GM13977 (cell line): ENCODE results near the gene MAP3K7CL.

Experiments
- DNase-seq: peaks from one replicate; pipeline ENCODE4 v3.0.0; 2012; ENCODE audit warnings: low spot score
- in situ Hi-C: fragments of 300-500 bp; cut with MboI; formaldehyde crosslinking; loops from one replicate; pipeline ENCODE4 v1.12.0; 2022; ENCODE audit warnings: low sequenced_read_pairs, low pct_unique_long_range_greater_than_20kb, mixed read lengths, inconsistent platforms; ENCODE audit not compliant: unreplicated experiment
- TF ChIP-seq, protein P1 (sequence below): IDR thresholded peaks from 2 replicates; pipeline ENCODE4 v1.5.1; 2012; ENCODE audit warnings: mild to moderate bottlenecking, control low read depth; ENCODE audit not compliant: insufficient read depth; ENCODE audit errors: extremely low read depth, missing control alignments

MAP3K7CL gene

DNA sequence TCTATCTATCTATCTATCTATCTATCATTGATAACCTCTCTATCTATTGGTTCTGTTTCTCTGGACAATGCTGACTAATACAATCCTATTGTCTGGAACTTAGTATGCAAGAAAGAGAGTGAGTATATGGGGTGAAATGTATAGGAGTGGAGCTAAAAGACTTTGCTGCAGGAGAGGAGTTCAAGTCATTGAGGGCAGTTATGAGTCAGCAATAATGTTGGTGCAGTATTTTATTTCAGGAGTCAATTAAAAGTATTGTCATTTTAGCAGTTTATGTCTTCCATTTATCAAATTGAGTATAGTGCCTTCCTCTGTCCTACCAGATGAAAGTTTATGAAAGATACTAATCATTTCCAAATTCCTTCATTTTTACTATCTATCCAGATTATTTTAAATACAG lies 55.8 kb downstream of the MAP3K7CL start:
- TF ChIP-seq, protein P1, sequence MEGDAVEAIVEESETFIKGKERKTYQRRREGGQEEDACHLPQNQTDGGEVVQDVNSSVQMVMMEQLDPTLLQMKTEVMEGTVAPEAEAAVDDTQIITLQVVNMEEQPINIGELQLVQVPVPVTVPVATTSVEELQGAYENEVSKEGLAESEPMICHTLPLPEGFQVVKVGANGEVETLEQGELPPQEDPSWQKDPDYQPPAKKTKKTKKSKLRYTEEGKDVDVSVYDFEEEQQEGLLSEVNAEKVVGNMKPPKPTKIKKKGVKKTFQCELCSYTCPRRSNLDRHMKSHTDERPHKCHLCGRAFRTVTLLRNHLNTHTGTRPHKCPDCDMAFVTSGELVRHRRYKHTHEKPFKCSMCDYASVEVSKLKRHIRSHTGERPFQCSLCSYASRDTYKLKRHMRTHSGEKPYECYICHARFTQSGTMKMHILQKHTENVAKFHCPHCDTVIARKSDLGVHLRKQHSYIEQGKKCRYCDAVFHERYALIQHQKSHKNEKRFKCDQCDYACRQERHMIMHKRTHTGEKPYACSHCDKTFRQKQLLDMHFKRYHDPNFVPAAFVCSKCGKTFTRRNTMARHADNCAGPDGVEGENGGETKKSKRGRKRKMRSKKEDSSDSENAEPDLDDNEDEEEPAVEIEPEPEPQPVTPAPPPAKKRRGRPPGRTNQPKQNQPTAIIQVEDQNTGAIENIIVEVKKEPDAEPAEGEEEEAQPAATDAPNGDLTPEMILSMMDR: no peak
- in situ Hi-C loops: no loop called here
- no peak for DNase-seq

DNA sequence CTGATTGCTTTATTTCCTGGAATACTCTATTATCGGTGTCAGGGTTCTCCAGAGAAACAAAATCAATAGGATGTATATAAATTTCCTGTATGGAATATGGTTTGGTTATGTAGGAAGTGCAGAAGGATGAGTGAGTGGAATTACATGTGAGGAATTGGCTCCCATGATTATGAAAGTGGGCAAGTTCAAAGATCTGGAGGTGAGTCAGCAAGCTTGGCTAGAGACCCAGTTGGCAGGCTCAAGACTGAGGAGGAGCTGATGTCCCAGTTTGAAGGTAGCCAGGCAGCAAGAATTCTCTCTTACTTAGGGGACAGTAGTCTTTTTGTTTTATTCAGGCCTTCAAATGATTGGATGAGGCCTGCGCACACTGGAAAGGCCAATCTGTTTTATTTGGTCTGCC lies 57.5 kb downstream of the MAP3K7CL start:
- in situ Hi-C loops: no loop called here
- DNase-seq: no peak
- TF ChIP-seq, protein P1: no peak

DNA sequence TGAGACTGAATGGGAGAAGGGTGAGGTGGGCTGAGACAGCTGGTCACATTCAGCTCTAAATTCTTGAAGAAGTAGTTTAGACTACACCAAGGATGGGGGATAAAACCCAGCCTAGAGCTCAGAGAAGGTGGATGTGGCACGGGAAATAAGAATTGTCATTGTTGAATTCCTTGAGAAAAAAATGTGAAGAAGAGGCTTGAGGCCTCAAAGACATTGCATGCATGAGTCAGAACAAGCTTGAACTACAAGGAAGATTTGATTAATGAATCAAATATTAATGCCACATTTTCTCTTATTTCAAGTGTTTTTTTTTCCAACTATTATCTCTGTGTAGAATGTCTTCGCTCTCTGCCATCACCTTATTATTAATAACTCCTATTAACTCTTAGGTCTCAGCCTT lies 58.9 kb downstream of the MAP3K7CL start:
- TF ChIP-seq, protein P1: no peak
- DNase-seq: no peak
- in situ Hi-C loops: no loop called here

DNA sequence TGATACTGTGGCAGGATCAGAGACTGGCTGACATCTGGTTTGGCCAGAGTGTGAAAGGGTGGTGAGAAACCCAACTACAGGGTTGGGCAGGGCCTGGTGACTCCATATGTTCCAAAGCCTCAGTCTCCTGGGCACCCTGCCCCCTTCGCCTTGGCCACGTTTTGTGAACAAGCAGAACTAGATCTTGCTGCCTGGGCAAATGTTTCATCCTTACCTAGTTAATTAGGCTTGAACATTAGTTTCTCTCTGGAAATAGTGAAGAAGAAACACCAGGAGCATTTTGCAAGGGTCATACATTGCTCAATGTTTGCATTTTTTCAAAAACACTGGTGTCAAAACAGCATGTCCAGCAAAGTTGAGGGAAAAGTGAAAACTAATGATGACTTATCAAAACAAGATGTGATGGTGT lies 60.5 kb downstream of the MAP3K7CL start:
- no peak for DNase-seq
- TF ChIP-seq, protein P1: no peak
- in situ Hi-C loops: no loop called here

DNA sequence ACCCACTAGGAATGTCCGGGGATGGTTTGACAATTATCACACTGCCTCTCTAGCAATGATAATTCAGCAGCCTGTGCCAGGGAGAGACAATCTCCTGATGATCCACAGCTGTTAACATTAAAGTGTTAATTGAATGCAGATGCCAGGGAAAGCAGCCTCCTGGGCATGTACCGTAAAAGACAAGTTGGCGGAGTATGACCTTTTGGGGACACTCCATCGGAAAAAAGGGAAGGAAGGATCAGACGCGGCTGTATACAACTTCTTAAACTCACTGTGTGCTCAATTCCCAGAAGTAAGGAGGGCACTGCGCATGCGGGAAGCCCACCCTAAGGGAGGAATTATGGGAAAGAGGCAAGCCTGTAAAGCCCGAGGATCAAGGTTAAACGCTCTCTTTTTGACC lies 62.6 kb downstream of the MAP3K7CL start:
- TF ChIP-seq, protein P1: no peak
- no peak for DNase-seq
- in situ Hi-C loops: no loop called here

DNA sequence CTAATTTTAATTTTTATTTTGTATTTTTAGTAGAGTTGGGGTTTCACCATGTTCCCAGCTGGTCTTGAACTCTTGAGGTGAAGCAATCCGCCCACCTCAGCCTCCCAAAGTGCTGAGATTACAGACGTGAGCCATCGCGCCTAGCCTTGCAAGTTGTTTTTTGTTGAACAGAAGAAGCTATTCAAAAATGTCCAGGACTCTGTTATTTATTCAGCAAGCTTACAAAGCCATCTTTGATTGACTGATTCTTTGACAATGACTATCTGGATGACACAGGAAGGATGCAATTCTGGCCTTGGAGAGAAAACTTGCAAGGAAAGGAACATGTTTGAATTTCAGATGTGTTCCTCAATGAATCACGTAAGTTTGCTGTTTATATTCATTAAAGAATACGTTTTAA lies 63.5 kb downstream of the MAP3K7CL start:
- DNase-seq: no peak
- TF ChIP-seq, protein P1: no peak
- in situ Hi-C loops: no loop called here

DNA sequence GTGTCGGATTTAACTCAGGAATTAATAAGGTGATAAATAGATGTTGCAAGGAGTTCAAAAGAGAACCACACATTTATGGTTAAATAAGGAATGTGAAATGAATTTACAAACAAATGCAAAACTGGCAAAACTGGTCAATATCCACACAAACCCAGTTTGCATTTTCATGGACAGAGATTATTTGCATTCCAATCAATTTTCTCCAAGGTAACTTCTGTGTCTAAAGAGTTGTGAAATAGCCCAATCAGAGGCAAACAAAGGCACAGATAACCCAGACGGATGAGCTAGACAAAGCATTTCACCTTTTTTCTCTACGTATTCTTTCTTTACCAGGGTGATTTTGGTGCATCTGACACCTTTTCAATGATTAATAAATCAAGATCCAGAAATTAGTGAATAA lies 63.9 kb downstream of the MAP3K7CL start:
- in situ Hi-C loops: no loop called here
- TF ChIP-seq, protein P1: no peak
- no peak for DNase-seq
